Fibroblast of skin of left quadriceps (primary cell): Measurements from ENCODE around the gene CNTN2.
A peak's percentile ranks its signal among the peaks of the same experiment; 100 is the strongest.

ENCODE experiments used
- DNase-seq, 2 experiments: peaks; one replicate each; pipeline ENCODE4 v3.0.0-alpha.2; 2013; ENCODE audit warnings: low read depth in 2 of 2

The CNTN2 gene

DNA sequence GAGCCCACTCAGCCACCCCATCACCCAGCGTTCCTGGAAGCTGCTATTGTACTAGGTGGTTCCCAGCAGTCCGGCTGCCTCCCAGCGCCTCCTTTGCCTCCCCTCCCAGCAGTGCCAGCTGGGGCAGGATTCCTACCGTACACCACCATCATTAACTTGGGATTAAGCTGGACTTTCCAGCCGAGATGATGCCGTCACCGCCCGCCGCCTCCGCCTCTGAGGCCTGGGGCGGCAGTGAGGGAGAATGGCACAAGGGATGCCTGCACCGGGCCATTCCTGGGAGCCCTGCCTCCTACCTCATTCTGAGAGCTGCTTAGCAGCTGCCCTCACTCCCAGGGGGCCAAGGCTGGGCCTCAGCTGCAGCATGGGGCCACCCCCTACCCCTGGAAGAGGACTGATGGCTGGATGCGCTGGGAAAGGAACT, 13.2 kb downstream of the CNTN2 start:
- DNase-seq, result no peak

DNA sequence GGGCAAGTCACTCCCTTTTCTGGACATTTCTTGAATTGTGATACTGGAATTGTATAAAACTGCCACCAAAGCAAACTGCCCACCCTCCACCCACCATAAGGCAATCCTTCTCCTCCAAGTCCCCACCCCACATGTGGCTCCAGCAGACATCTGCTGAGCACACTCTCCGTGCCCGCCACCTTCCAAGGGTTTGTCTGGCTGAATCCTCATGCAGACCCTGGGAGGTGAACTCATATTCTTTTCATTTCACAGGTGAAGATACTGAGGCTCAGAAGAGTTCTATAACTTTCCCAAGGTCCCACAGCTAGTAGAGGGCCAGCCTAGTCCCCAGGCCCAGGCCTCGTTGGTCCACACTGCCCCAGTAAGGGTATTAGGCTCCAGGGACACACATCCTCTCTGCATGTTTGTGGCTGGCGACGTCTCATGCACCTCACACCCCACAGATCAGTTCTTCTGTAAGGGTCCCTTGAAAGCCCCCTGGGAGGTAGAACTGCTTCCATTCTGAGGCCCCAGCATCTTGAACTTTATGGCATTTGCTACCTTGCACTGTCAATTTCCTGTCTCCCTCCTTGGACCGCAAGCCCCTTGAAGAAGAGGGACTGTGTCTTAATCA, 14.1 kb downstream of the CNTN2 start:
- no peak for DNase-seq

DNA sequence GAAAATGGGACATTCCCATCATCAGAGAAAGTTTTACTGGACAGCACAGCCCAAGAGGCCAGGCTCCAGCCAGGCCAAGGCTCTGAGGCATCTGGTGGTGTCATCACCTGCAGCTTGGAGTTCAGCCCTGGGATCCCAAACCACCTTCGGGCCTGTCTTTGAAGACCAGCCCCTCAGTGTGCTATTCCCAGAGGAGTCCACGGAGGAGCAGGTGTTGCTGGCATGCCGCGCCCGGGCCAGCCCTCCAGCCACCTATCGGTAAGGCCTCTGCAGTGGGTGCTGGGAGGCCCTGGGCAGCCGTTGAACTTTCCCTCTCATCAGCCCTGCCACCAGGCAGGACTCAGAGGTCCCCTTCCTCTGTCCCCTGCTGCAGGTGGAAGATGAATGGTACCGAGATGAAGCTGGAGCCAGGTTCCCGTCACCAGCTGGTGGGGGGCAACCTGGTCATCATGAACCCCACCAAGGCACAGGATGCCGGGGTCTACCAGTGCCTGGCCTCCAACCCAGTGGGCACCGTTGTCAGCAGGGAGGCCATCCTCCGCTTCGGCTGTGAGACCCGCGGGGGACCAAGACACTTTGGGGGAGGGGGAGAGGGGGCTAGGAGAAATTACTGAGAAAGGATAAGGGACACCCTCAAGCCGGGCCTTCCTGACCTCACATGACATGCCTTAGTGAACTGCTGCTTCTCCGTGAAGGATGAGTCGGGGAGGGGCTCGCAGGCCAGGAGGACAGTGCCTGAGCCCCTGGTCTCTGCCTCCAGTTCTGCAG, 15.0 kb downstream of the CNTN2 start:
- no peak for DNase-seq

DNA sequence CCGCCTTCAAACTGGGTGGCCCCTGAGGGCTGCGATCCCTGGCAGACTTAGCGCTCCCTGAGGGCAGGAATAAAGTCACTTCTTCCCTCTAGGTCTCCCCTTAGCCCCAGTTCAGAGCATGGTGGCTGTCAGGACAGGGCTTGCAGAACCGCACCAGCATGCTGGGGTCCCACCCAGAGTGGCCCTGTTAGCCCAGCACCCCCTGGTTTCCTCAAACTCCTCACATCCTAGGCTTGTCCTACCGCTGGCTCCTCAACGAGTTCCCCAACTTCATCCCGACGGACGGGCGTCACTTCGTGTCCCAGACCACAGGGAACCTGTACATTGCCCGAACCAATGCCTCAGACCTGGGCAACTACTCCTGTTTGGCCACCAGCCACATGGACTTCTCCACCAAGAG, 15.8 kb downstream of the CNTN2 start:
- no peak for DNase-seq

DNA sequence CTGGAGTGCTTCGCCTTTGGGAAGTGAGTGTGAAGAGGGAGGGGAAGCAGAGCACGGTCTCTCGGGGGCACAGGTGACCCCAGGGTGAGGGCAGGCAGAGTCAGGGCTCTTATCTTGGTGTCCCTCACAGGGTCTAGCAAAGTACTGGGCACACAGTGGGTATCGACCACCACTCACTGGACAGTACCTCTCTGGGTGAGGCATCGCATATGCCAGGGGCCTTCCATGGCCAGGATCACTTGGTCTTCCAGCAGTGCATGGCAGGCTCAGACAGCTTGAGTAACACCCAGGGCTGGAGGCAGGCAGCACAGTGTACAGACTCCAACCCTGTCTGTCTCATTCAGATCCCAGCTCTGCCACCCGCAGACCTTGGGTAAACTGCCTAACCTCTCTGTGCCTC, 16.6 kb downstream of the CNTN2 start:
- no peak for DNase-seq

DNA sequence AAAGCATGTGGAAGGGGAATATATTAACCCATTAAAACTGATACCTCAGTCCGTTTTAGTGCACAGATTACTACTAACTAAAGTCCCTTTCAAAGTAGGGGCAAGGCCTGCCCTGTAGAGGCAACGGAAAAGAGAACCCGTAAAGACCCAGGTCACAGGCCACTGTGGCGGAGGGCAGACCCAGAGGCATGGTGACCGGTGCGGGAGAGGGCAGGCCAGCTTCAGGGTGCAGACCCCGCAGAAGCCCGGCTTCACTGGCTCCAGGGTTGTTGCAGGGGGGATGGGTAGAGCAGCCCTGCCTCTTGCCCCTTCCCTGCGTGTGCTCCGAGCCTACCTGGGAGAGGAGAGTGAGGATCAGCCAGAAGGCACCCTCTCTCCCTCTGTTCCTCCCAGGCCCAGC, 17.7 kb downstream of the CNTN2 start:
- DNase-seq, result no peak

DNA sequence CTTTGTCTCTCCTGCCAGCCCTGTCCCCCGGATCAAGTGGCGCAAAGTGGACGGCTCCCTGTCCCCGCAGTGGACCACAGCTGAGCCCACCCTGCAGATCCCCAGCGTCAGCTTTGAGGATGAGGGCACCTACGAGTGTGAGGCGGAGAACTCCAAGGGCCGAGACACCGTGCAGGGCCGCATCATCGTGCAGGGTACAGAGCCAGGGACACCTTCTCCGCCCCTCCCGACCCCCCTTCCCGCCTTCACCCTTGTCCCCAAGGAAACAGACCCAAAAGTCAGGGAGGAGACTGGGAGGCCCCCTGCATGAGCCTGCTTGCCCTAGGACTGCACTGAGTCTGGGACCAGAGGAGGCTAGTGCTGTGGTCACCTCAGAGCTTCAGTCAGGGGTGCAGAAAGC, 18.2 kb downstream of the CNTN2 start:
- no peak for DNase-seq

DNA sequence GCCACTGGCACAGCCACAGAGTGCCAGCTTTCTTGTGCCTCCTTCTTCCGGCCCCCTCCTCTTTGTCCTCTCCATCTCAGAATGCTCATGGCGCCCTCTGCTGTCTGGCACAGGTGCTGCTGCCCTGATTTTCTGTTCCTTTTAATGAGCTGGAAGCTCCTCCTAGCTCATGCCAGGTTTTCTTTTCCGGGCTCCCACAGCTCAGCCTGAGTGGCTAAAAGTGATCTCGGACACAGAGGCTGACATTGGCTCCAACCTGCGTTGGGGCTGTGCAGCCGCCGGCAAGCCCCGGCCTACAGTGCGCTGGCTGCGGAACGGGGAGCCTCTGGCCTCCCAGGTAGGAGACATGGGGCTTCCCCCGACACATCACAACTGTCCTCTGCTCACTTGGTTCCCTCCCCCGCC, 18.7 kb downstream of the CNTN2 start:
- DNase-seq, result peak; percentile 34 to 44

DNA sequence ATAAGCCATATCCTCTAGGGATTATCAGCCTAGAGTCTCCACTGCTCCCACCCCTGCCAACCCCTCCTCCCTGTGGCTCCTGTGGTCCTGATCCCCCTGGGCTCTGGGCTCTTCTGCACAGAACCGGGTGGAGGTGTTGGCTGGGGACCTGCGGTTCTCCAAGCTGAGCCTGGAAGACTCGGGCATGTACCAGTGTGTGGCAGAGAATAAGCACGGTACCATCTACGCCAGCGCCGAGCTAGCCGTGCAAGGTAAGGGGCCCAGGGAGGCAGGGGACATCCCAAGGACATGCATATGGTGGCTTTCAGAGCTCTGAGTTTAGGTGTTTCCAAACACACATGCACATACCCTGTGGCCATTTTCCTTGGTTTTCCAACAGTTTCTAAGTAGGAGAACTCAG, 19.3 kb downstream of the CNTN2 start:
- DNase-seq, result no peak

DNA sequence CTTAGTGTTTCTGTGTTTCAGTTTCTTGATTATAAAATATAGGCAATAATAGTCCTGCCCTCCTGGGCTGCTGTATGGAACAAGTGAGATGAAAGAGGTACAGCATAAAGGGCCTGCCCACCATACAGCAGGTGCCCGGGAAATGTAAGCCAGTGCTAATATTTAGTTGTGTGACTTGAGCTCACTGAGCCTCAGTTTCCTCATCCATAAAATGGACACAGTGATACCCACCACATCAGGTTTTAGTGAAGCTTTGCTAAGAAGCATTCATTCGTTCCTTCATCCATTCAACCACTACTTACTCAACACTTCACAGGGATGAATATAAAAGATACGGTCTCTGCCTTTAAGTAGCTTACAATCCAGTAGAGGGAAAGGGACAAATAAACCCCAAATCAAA, 19.9 kb downstream of the CNTN2 start:
- DNase-seq, result no peak

DNA sequence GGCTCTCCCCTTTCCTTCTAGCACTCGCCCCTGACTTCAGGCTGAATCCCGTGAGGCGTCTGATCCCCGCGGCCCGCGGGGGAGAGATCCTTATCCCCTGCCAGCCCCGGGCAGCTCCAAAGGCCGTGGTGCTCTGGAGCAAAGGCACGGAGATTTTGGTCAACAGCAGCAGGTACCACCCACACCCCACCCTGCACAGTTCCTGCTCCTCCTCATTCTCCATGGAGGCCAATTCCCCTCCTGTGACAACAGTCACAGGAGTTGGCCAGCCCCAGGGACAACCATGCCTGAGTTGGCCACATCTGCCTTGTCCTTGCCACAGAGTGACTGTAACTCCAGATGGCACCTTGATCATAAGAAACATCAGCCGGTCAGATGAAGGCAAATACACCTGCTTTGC, 21.3 kb downstream of the CNTN2 start:
- no peak for DNase-seq

DNA sequence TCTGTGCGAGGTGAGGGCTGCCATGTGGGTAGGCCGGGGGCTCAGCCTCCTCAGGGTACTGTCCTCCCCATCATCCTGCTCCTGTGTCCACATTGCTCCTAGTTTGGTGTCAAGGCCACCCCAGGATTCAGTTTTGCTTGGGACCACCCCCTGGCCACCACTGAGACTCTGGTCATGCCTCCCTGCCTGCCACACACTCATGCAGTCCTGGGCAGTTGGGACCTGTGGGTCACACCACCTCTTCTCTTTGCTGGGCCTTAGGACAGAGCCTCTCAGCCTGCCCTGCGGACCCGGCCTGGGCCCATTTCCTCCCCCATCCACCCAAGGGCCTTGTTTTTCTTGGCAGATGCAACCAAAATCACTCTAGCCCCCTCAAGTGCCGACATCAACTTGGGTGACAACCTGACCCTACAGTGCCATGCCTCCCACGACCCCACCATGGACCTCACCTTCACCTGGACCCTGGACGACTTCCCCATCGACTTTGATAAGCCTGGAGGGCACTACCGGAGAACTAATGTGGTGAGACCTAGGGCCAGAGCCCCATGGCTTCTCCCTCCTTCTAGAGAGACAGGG, 21.8 kb downstream of the CNTN2 start:
- DNase-seq, result no peak

DNA sequence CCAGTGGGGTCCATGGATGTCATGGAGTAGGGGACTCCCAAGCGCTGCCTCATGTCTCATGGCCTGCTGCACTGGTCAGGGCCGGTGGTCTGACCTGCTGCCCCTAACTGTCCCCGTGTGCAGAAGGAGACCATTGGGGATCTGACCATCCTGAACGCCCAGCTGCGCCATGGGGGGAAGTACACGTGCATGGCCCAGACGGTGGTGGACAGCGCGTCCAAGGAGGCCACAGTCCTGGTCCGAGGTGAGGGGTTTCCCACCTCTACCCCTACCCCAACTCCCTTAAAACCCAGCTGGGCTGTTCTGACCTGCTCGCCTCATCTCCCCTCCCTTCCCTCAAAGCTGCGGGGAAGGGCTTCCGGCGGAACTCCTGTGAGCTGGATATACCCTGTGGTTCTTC, 22.7 kb downstream of the CNTN2 start:
- DNase-seq, result no peak

DNA sequence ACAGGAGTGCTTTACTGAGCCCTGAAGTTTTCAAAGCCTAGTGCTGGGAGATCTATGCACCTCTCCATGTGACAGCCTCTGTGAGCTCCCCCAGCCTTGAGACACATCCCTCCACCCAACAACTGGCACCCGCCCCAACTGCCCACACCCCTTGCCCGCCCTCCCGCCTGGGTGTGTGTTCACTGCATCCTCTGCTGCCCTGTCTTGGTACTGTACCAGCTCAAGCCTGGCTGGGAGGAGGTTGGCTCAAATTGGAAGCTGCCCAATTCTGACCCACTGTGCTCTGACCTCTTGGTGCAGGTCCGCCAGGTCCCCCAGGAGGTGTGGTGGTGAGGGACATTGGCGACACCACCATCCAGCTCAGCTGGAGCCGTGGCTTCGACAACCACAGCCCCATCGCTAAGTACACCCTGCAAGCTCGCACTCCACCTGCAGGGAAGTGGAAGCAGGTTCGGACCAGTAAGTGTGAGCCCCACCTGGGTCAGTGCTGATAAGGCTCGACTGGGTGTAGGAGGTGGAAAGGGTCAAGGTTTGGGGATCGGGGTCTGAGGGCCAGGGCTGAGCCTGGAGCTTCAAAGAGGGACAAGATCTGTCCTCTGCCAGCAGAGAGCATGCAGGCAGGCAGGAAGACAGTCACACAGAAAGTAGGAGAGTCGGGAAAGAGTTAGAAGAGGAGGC, 23.3 kb downstream of the CNTN2 start:
- DNase-seq, result no peak

DNA sequence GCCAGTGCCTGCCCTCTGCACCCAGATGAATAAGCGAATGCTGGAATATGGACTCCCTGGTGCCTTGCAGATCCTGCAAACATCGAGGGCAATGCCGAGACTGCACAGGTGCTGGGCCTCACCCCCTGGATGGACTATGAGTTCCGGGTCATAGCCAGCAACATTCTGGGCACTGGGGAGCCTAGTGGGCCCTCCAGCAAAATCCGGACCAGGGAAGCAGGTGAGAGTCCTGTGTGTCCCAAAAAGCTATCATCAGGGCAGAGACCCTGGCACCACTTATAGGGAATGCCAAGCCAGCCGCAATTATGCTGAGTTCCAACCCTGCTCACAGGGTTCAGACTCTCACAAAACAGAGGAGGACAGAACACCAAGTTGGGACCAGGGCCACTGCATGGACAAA, 24.0 kb downstream of the CNTN2 start:
- DNase-seq, result no peak

DNA sequence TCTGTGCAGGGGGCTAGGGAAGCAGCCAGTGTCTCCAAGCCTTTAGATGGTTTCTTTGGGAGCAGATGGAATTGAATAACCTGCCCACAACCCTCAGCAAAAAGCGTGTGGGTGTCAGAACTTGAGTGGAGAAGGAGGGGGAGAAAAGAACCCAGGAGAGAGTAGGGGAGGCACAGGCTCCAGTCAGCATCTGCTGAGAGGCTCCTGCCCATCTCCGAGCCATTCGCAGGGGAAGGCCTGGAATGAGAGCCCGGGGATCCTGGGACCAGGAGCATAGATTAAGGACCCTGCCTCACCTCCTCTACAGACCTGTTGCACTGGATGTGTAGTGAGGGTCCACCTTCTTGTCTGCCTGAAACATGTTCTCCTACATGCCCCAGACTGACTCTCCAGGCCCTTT, 25.0 kb downstream of the CNTN2 start:
- DNase-seq, result no peak

DNA sequence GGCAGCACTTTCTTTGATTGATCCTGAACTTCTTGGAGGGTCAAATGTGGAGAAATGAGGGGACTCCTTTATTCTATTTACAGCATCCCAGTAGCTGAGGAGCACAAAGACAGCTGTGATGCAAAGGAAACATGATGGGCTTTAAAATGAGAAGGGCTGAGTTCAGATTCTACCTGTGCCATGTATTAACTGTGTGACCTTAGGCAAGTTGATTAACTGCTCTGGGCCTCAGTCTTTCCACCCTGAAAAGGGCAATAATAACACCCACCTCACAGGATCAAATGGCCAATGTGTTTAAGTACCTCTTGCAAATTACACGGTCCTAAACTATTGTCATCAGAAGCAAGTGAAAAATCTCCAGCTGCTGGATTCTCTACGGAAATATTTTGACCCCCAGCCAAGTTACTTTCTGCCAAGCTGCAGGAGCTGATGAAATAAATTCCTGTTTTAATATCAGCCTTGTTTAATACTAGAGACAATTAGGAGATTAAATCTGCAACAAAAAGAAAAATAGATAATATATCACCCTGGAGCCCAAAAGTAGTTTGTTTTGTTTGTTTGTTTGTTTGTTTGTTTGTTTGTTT, 25.5 kb downstream of the CNTN2 start:
- DNase-seq, result peak; percentile 20 to 22

DNA sequence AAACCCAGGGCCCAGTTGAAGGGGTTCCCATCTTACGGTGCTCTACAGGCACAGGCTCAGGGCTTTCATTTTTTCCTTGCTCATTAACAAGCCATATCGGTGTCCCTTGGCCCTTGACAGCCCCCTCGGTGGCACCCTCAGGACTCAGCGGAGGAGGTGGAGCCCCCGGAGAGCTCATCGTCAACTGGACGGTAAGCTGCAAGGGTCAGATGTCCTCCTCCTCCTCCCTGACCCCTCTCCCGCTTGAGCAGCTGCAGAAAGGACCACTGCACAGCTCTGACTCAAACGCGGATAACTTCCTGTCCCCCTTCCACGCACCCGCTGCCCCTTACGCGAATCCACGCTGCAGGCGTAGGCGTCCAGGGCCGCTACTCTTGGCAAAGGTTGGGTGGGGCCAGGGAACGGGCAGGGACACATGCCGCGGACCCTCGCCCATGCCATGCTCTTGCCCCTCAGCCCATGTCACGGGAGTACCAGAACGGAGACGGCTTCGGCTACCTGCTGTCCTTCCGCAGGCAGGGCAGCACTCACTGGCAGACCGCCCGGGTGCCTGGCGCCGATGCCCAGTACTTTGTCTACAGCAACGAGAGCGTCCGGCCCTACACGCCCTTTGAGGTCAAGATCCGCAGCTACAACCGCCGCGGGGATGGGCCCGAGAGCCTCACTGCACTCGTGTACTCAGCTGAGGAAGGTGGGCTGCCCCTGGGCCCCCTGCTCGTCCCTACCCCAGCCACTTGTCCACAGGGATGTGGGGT, 26.5 kb downstream of the CNTN2 start:
- no peak for DNase-seq

DNA sequence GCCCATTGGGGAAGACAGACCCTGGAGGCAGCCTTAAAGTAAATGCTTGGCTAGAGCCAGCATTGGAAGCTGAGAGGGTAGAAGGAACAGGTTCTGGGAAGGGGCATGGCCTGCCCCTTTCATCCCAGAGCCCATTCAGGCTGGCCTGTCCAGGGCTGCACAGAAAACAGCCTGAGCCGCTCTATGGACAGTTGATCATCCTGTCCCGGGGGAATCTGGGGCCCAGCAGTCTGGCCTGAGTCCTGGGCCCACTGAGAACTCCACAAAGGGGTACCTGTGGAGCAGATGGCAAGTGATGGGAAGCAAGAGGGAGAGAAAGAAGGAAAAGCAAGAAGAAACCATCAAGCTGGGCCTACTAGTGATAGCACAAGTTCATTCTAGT, 28.0 kb downstream of the CNTN2 start:
- no peak for DNase-seq

DNA sequence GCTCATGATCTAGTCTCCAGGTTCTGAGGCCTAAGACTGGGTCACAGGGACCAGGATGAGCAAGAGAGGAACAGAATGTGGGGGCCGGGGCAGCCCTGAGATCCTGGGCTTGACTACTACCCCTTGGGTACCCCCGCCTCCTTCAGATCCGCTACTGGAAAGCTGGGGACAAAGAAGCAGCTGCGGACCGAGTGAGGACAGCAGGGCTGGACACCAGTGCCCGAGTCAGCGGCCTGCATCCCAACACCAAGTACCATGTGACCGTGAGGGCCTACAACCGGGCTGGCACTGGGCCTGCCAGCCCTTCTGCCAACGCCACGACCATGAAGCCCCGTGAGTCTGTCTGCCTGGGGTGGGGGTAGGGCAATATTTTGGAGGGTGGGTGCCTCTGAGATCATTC, 28.8 kb downstream of the CNTN2 start:
- no peak for DNase-seq

DNA sequence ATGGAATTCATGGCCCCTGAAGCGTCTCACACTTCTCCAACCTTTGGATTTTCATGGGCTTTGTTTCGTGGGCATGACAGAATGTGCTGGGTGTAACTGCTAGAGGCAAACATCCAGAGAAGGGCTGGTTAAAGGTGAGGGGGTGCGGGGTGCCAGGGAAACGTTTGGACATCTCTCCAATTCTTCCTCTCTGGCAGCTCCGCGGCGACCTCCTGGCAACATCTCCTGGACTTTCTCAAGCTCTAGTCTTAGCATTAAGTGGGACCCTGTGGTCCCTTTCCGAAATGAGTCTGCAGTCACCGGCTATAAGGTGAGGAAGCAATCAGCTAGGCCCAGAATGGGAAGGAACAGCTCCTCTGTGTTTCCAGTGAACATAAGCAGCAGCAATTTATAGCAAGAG, 29.3 kb downstream of the CNTN2 start:
- no peak for DNase-seq

DNA sequence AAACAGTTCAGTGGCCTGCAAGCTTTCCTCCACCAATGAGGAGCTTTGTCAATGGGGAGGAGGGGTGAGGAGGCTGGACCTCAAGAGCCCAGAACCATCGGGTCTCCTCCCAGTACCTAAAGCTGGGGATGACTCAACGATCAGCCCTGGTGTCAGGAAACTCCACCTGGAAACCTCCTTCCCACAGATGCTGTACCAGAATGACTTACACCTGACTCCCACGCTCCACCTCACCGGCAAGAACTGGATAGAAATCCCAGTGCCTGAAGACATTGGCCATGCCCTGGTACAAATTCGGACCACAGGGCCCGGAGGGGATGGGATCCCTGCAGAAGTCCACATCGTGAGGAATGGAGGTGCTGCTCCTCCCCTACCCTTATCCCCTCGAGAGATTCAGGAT, 29.9 kb downstream of the CNTN2 start:
- no peak for DNase-seq
